Measurements from ENCODE around the gene CELF5.
"Not testable (repeated sequence)": the region's sequence is repeated elsewhere in the genome, so short reads cannot be mapped to it uniquely, and the experiment has no call there.

Gene CELF5

GRCh38 chr19:3292958-3293529 lies 68.6 kb downstream of the CELF5 start:
- DNase-seq (ENCODE audit: low spot score), result no peak

- DNase-seq (ENCODE audit: low spot score), result no peak
Measured at GRCh38 chr19:3293560-3293959, 69.1 kb downstream of the CELF5 start.

DNA sequence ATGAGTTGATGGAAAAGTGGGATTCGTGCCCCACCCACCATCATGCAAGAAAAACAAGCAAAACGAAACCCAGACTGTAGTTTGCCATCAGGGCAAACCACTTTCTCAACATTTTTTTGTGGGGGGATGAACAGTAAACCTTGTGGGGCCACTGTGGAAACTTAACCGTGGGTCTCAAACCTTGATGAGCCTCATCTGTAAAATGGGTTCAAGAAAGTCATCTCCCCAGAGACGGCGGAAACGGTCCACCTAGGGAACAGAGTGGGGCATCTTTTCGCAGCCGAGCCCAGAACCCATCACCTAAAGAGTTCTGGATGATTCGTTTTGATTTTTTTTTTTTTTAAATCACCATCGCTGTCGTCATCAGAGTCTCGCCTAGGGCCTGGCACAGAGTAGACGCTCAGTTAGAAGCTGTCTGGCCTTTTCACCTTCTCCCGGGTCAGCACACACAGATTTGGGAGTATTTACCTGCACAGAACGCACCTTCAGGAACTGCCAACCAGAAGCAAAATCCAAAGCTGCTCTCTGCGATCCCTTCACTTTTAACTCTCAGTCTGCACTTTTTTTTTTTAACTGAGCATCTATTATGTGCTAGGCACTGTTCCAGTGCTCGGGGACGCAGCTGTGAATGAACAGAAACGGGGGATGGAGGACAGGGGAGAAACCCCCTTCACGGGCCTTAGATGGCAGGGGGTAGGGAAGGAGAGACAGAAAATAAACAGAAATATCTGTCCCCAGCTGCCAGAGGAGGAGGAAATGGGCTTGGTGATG lies 69.8 kb downstream of the CELF5 start:
- no peak for DNase-seq (ENCODE audit: low spot score)

DNA sequence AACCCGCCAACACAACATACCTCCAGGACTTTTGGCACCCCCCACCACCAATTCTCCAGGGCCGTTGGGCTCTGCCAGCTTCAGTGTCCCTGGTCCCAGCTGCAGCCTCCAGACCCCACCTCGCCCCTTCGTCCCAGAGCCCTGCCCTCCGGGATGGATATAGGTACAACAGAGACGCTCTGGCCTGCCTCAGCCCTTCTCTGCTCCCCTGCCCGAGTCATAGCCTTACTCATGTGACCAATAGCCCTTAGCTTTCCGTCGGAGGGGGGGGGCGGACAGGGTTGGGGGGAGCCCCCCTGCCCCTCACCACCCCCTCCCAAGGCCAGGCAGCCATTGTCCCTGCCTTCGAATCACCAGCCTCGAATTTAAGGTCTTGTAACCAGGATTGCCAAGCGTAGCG lies 71.1 kb downstream of the CELF5 start:
- no peak for DNase-seq (ENCODE audit: low spot score)

GRCh38 chr19:3296034-3296433 lies 71.6 kb downstream of the CELF5 start:
- DNase-seq (ENCODE audit: low spot score), result no peak

DNA sequence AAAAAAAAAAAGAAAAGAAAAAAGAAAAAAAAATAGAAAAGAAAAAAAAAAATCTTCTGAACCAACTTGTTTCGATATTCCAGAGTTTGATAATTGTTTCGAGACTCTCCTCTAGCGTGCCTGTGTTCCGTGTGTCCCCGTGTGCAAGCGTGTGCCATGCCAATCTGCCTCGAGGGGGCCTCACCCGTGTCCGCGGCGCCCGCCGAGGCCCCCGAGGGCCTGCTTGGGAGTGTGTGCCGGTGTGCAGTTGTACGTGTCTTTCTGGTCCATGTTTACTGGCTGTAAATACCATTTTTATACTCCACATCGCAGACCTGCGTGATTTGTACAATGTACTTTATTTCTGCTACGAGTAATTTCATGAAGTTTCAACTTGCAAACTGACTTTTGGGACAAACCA lies 72.0 kb downstream of the CELF5 start:
- no peak for DNase-seq (ENCODE audit: low spot score)

DNA sequence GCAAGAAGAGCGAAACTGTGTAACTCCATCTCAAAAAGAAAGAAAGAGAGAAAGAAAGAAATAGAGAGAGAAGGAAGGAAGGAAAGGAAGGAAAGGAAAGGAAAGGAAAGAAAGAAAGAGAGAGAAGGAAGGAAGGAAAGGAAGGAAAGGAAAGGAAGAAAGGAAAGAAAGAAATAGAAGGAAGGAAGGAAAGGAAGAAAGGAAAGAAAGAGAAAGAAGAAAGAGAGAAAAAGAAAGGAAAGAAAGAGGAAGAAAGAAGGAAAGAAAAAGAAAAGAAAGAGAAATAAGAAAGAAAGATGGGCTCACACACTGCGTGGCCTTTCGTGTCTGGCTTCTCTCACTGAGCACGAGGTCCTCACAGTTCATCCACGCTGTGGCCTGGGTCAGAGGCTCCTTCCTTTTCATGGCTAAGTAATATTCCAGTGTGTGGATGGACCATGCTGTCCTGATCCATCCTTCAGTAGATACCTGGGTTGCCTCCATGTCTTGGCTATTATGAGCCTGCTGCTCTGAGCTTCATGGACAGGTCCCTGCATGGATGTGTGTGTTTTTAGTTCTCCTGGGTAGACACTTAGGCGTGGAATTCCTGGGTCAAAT lies 74.5 kb downstream of the CELF5 start:
- DNase-seq (ENCODE audit: low spot score), result no peak

DNA sequence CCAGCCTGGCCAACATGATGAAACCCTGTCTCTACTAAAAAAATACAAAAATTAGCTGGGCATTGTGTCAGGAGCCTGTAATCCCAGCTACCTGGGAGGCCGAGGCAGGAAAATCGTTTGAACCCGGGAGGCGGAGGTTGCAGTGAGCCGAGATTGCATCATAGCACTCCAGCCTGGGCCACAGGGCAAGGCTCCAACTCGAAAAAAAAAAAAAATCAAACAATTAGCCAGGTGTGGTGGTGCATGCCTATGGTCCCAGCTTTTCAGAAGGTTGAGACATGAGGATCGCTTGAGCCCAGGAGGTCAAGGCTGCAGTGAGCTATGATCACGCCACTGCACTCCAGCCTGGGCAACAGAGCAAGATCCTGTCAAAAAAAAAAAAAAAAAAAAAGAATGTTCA lies 76.1 kb downstream of the CELF5 start:
- DNase-seq (ENCODE audit: low spot score), result not testable (repeated sequence)

GRCh38 chr19:3302755-3303154 lies 78.3 kb downstream of the CELF5 start:
- no peak for DNase-seq (ENCODE audit: low spot score)

GRCh38 chr19:3304871-3305423 lies 80.5 kb downstream of the CELF5 start:
- DNase-seq (ENCODE audit: low spot score), result peak; percentile 77

DNA sequence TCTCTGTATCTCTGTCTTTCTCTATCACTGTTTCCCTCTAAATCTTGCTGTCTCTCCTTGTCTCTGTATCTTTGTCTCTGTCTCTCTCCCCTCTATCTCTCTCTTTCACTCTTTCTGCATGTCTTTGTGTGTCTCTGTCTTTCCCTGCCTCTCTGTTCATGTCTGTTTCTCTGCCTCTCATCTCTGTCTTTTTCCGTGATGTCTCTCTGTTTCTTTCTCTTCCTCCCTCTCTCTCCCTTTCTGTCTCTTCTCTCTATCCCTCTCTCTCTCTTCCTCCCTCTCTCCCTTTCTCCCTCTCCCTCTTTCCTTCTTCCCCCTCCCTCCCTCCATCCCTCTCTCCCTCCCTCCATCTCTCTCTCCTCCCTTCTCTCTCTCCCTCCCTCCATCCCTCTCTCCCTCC lies 85.3 kb downstream of the CELF5 start:
- no peak for DNase-seq (ENCODE audit: low spot score)

GRCh38 chr19:3310280-3310679 lies 85.8 kb downstream of the CELF5 start:
- DNase-seq (ENCODE audit: low spot score), result no peak

DNA sequence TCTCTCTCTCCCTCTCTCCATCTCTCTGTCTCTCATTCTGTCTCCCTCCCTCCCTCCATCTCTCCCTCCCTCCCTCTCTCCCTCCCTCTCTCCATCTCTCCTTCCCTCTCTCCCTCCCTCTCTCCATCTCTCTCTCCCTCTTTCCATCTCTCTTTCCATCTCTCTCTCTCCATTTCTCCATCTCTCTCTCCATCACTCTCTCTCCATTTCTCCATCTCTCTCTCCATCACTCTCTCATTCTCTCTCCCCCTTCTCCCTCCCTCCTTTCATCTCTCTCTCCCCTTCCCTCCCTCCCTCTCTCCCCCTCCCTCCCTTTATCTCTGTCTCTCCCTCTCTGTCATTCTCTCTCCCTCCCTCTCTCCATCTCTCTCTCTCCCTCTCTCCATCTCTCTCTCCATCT lies 86.2 kb downstream of the CELF5 start:
- no peak for DNase-seq (ENCODE audit: low spot score)

- no peak for DNase-seq (ENCODE audit: low spot score)
Measured at GRCh38 chr19:3313199-3313575, 88.7 kb downstream of the CELF5 start.

GRCh38 chr19:3314962-3315675 lies 90.7 kb downstream of the CELF5 start:
- DNase-seq (ENCODE audit: low spot score), result no peak

DNA sequence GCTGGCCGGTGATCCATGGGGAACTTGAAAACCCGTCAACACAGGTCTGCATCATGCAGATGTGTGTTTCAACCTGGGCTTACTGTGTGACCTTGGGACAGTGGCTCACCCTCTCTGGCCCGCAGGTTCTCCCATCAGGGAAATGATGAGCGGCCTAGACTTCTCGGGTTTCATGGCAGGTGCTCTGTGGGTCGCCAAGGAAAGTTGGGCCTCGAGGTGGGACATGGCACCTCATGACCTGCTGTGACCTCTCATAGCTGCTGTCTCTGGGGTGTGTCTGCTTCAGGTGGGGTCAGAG lies 91.2 kb downstream of the CELF5 start:
- DNase-seq (ENCODE audit: low spot score), result no peak

DNA sequence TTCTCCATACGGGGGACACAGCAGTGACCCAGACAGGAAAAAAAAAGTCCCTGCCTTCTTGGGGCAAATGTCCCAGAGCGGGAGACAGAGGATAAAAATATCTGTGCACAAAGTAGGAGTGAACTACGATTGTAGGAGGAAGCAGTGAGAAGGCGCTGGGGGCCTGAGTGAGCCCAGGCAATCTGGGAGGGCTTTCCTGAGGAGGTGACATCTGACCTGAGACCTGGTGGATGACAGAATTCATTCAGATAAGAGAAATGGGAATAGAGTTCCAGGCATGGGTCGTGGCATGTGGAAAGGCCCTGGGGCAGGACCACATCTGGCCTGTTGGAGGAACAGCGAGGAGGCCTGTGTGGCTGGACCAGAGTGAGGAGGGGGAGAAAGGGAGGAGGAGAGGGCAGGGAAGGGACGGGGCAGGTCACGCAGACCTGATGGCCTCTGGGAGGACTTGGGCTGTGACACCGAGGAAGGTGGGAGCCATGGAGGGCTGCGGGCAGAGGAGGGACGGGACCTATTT lies 91.7 kb downstream of the CELF5 start:
- no peak for DNase-seq (ENCODE audit: low spot score)

- DNase-seq (ENCODE audit: low spot score), result no peak
Measured at GRCh38 chr19:3316659-3317207, 92.3 kb downstream of the CELF5 start.

DNA sequence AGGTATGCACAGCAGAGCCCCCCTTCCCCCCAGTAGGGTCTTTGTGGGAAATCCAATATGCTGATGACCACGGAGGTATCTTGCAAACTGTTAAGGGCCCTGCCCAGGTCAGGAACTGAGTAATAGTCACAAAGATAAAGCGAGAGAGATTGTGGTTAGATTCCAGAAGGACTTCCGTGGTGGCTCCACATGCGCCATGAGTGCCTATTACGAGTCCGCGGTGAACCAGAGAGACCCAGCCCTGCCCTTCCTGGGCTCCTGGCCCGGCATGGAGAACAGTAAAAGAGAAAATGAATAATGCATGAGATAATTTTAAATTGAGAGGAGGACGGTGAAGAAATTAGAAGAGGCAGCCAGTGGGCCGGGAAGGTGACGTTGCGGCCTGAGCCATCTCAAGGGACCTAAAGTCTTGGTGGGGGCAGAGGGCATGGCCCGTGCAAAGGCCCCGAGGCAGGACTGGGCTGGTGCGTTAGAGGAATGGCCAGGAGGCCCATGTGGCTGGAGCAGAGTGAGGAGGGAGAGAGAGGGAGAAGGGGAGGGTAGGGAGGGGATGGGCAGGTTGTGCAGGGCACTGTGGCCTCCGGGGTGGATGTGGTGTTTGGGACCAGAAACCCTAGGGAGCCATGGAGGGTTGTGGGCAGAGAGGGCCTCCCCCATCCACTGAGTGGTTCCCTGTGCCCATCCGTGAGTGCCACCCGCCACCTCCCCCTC lies 95.3 kb downstream of the CELF5 start:
- DNase-seq (ENCODE audit: low spot score), result no peak

DNA sequence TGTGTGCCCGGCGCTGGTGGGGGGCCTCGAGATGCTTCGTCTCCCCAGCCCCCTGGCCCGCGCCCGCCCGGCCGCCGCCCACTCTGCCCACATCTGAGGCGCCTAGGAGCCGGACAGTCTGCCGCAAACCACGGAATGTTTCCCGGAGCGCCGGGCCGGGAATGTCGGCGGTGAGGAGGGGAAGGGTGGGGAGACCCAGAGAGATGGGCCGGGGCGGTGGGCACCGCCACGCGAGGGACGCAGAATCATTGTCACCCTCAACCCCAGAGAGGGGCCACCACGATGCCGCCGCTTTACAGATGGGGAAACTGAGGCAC lies 95.9 kb downstream of the CELF5 start:
- no peak for DNase-seq (ENCODE audit: low spot score)

- DNase-seq (ENCODE audit: low spot score), result no peak
Measured at GRCh38 chr19:3320853-3321252, 96.4 kb downstream of the CELF5 start.

DNA sequence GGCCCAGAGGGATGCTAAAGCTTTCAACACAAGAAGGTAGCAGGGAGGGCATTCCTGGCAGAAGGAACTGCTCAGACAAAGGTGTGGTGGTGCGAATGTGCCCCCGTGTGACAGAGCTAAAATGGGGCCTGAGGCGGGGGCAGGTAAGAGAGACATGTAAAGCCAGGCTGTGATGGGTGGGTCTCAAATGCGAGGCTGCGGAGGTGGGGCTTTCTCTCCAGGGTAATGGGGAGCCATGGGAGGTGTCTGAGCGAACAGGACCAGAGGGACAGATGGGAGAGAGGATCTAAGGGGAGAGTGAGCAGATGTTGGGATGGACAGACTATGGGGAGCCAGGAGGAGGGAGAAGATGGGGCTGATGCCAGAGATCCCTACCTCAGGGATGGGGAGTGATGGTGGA lies 97.2 kb downstream of the CELF5 start:
- DNase-seq (ENCODE audit: low spot score), result no peak

All from Ammon's horn (tissue), 1 donor.